ENCODE data around the gene CCL4L2.

CCL4L2 gene

GRCh38 chr17:36182176-36183000, 28.5 kb upstream of the CCL4L2 start:
- Histone ChIP-seq H4K12ac (ENCODE audit: low read depth, low read length) (peak overlapping the region; percentile 68), H3K9ac (ENCODE audit: low read length) (no peak overlapping the region), H2AK5ac (ENCODE audit: low read length) (no peak overlapping the region), H4K91ac (ENCODE audit: low read depth, low read length) (peak overlapping the region; percentile 55), H2BK12ac (ENCODE audit: low read length) (peak overlapping the region; percentile 15), H3K18ac (ENCODE audit: low read length) (peak overlapping the region; percentile 36), H3K79me2 (ENCODE audit: control insufficient read depth, insufficient read depth, low read length, poor library complexity) (peaks cover 10% of the 10 kb centered on the region), H3K9me3 (ENCODE audit: insufficient read depth, low read depth, low read length) (peaks cover 3% of the 10 kb centered on the region), H3K36me3 (ENCODE audit: control insufficient read depth in 1 of 2, insufficient read depth in 2 of 2, low read length in 2 of 2) (no peaks in the 10 kb centered on the region), H2BK5ac (ENCODE audit: low read depth, low read length, poor library complexity) (peak overlapping the region; percentile 15), H3K27me3 (ENCODE audit: insufficient read depth, low read length) (peaks cover 4% of the 10 kb centered on the region), H3K27ac (ENCODE audit: low read depth, low read length) (no peak overlapping the region), H3K4me3 (ENCODE audit: low read depth, low read length) (peak overlapping the region; percentile 73), H3K4me1 (ENCODE audit: control insufficient read depth in 1 of 2, insufficient read depth in 2 of 2, low read length in 2 of 2) (peaks cover 9 to 10% of the 10 kb centered on the region in 2 experiments), H3K14ac (ENCODE audit: low read length) (peak overlapping the region; percentile 56), H3K23ac (ENCODE audit: low read length) (peak overlapping the region; percentile 68), H3K4me2 (ENCODE audit: low read length) (peak overlapping the region; percentile 82), H4K8ac (ENCODE audit: low read depth, low read length) (peak overlapping the region; percentile 72), H2BK120ac (ENCODE audit: insufficient read depth, low read length, poor library complexity) (peak overlapping the region; percentile 8), H2AFZ (ENCODE audit: insufficient read depth, low read length, poor library complexity) (peak overlapping the region; percentile 47), H3K79me1 (ENCODE audit: low read length) (peaks cover 10% of the 10 kb centered on the region), H3K4ac (ENCODE audit: low read depth, low read length) (peak overlapping the region; percentile 11)
- no peak for DNase-seq
- WGBS (ENCODE audit: extremely low coverage, insufficient coverage, insufficient read length), result no CpG with 5 or more reads among the region's 48 CpGs

- H2AFZ ChIP-seq (ENCODE audit: insufficient read depth, low read length, poor library complexity), result peak overlapping the region; percentile 80
- peaks cover 9 to 10% of the 10 kb centered on the region in 2 experiments for H3K4me1 ChIP-seq (ENCODE audit: control insufficient read depth in 1 of 2, insufficient read depth in 2 of 2, low read length in 2 of 2)
- no peak overlapping the region for H2AK5ac ChIP-seq (ENCODE audit: low read length)
- no peak overlapping the region for H3K23ac ChIP-seq (ENCODE audit: low read length)
- H3K36me3 ChIP-seq (ENCODE audit: control insufficient read depth in 1 of 2, insufficient read depth in 2 of 2, low read length in 2 of 2), result no peaks in the 10 kb centered on the region
- WGBS (ENCODE audit: extremely low coverage, insufficient coverage, insufficient read length), result no CpG with 5 or more reads among the region's 76 CpGs
- peak overlapping the region; percentile 82 for H3K4me2 ChIP-seq (ENCODE audit: low read length)
- H4K91ac ChIP-seq (ENCODE audit: low read depth, low read length), result peak overlapping the region; percentile 55
- H3K18ac ChIP-seq (ENCODE audit: low read length), result peak overlapping the region; percentile 85
- peak overlapping the region; percentile 88 for H4K12ac ChIP-seq (ENCODE audit: low read depth, low read length)
- H3K27ac ChIP-seq (ENCODE audit: low read depth, low read length), result no peak overlapping the region
- peaks cover 10% of the 10 kb centered on the region for H3K79me2 ChIP-seq (ENCODE audit: control insufficient read depth, insufficient read depth, low read length, poor library complexity)
- H3K9me3 ChIP-seq (ENCODE audit: insufficient read depth, low read depth, low read length), result peaks cover 3% of the 10 kb centered on the region
- peak overlapping the region; percentile 53 for H2BK120ac ChIP-seq (ENCODE audit: insufficient read depth, low read length, poor library complexity)
- peak overlapping the region; percentile 72 for H4K8ac ChIP-seq (ENCODE audit: low read depth, low read length)
- peak overlapping the region; percentile 73 for H3K4me3 ChIP-seq (ENCODE audit: low read depth, low read length)
- H3K27me3 ChIP-seq (ENCODE audit: insufficient read depth, low read length), result peaks cover 4% of the 10 kb centered on the region
- H3K79me1 ChIP-seq (ENCODE audit: low read length), result peaks cover 10% of the 10 kb centered on the region
- H2BK5ac ChIP-seq (ENCODE audit: low read depth, low read length, poor library complexity), result peak overlapping the region; percentile 15
- H2BK12ac ChIP-seq (ENCODE audit: low read length), result no peak overlapping the region
- H3K4ac ChIP-seq (ENCODE audit: low read depth, low read length), result peak overlapping the region; percentile 57
- DNase-seq, result peak in 1 of 2 donors; percentile 46
- H3K9ac ChIP-seq (ENCODE audit: low read length), result peak overlapping the region; percentile 21
- H3K14ac ChIP-seq (ENCODE audit: low read length), result peak overlapping the region; percentile 83
These were observed 27.6 kb upstream of the CCL4L2 start for GRCh38 chr17:36183001-36183971.

DNA sequence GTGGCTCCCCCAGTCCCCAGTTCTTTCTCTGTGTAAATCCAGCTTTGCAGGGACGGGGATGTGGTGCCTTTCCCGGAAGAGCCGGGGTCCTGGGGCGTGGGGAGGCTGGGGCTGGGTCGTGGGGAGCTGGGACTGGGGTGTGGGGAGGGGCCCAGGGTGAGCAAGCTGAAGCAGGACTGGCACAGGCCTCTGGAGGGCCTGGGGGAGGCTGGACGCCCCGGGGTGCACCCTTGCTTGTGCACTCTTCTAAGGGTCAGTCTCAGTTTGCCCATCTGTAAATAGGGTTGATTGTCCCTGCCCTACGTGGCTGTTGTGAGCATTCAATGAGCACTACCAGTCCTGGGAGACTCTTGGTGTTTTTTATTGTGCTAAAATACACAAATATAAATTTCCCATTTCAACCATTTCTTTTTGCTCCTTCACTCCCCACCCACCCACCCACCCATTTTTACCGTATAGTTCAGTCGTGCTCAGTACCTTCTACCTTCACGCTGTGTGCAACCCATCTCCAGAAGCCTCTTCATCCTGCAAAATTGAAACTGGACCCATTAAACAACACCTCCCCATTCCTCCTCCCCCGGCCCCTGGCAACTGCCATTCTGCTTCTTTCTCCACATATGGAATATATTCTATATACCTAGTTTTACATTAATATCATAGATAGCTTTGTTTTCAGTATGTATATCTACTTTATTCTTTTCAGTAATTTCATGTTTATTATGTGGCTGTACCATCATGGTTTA, 26.7 kb upstream of the CCL4L2 start:
- Histone ChIP-seq H3K9ac (ENCODE audit: low read length) (peak overlapping the region; percentile 21), H2AK5ac (ENCODE audit: low read length) (no peak overlapping the region), H2BK5ac (ENCODE audit: low read depth, low read length, poor library complexity) (no peak overlapping the region), H3K79me2 (ENCODE audit: control insufficient read depth, insufficient read depth, low read length, poor library complexity) (peaks cover 10% of the 10 kb centered on the region), H3K4me1 (ENCODE audit: control insufficient read depth in 1 of 2, insufficient read depth in 2 of 2, low read length in 2 of 2) (peaks cover 9 to 10% of the 10 kb centered on the region in 2 experiments), H3K18ac (ENCODE audit: low read length) (peak overlapping the region; percentile 85), H3K4me2 (ENCODE audit: low read length) (peak overlapping the region; percentile 82), H3K27ac (ENCODE audit: low read depth, low read length) (no peak overlapping the region), H3K4ac (ENCODE audit: low read depth, low read length) (peak overlapping the region; percentile 0), H4K91ac (ENCODE audit: low read depth, low read length) (no peak overlapping the region), H3K27me3 (ENCODE audit: insufficient read depth, low read length) (peaks cover 4% of the 10 kb centered on the region), H3K23ac (ENCODE audit: low read length) (no peak overlapping the region), H4K12ac (ENCODE audit: low read depth, low read length) (peak overlapping the region; percentile 88), H3K4me3 (ENCODE audit: low read depth, low read length) (no peak overlapping the region), H3K14ac (ENCODE audit: low read length) (no peak overlapping the region), H3K36me3 (ENCODE audit: control insufficient read depth in 1 of 2, insufficient read depth in 2 of 2, low read length in 2 of 2) (no peaks in the 10 kb centered on the region), H2AFZ (ENCODE audit: insufficient read depth, low read length, poor library complexity) (no peak overlapping the region), H3K9me3 (ENCODE audit: insufficient read depth, low read depth, low read length) (peaks cover 3% of the 10 kb centered on the region), H2BK12ac (ENCODE audit: low read length) (no peak overlapping the region), H3K79me1 (ENCODE audit: low read length) (peaks cover 10% of the 10 kb centered on the region), H4K8ac (ENCODE audit: low read depth, low read length) (peak overlapping the region; percentile 72), H2BK120ac (ENCODE audit: insufficient read depth, low read length, poor library complexity) (no peak overlapping the region)
- no peak for DNase-seq
- no CpG with 5 or more reads among the region's 12 CpGs for WGBS (ENCODE audit: extremely low coverage, insufficient coverage, insufficient read length)

DNA sequence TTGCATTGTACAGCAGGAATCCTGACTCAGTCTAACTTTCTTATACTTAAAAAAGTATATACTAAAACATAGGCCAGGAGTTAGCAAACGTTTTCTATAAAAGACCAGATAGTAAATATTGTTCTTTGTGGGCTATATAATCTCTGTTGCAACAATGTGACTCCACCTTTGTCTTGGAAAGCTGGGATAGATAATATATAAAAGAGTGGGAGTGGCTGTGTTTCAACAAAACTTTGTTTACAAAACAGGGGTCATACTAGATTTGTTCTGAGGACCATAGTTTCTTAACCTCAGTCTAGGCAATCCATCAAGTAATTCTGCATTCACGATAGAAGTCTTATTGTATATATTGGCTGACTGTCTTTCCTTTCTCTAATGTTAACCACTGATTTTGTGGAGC, 25.4 kb upstream of the CCL4L2 start:
- Histone ChIP-seq H3K14ac (ENCODE audit: low read length) (no peak overlapping the region), H3K4me3 (ENCODE audit: low read depth, low read length) (no peak overlapping the region), H4K12ac (ENCODE audit: low read depth, low read length) (no peak overlapping the region), H3K4ac (ENCODE audit: low read depth, low read length) (no peak overlapping the region), H4K91ac (ENCODE audit: low read depth, low read length) (no peak overlapping the region), H2AFZ (ENCODE audit: insufficient read depth, low read length, poor library complexity) (no peak overlapping the region), H3K27ac (ENCODE audit: low read depth, low read length) (no peak overlapping the region), H3K18ac (ENCODE audit: low read length) (no peak overlapping the region), H4K8ac (ENCODE audit: low read depth, low read length) (no peak overlapping the region), H2BK120ac (ENCODE audit: insufficient read depth, low read length, poor library complexity) (no peak overlapping the region), H3K23ac (ENCODE audit: low read length) (no peak overlapping the region), H3K36me3 (ENCODE audit: control insufficient read depth in 1 of 2, insufficient read depth in 2 of 2, low read length in 2 of 2) (no peaks in the 10 kb centered on the region), H3K9ac (ENCODE audit: low read length) (no peak overlapping the region), H3K4me2 (ENCODE audit: low read length) (no peak overlapping the region), H3K27me3 (ENCODE audit: insufficient read depth, low read length) (peaks cover 4% of the 10 kb centered on the region), H2BK12ac (ENCODE audit: low read length) (no peak overlapping the region), H3K9me3 (ENCODE audit: insufficient read depth, low read depth, low read length) (peaks cover 3% of the 10 kb centered on the region), H2AK5ac (ENCODE audit: low read length) (no peak overlapping the region), H3K4me1 (ENCODE audit: control insufficient read depth in 1 of 2, insufficient read depth in 2 of 2, low read length in 2 of 2) (peaks cover 9 to 10% of the 10 kb centered on the region in 2 experiments), H2BK5ac (ENCODE audit: low read depth, low read length, poor library complexity) (no peak overlapping the region), H3K79me2 (ENCODE audit: control insufficient read depth, insufficient read depth, low read length, poor library complexity) (peaks cover 10% of the 10 kb centered on the region), H3K79me1 (ENCODE audit: low read length) (peaks cover 10% of the 10 kb centered on the region)
- WGBS (ENCODE audit: extremely low coverage, insufficient coverage, insufficient read length), result no CpG with 5 or more reads among the region's 2 CpGs
- no peak for DNase-seq

All from trophoblast cell (in vitro differentiated cells and primary cell).